ENCODE measurements around the gene KLF11.
"Not testable (repeated sequence)": the region's sequence is repeated elsewhere in the genome, so short reads cannot be mapped to it uniquely, and the experiment has no call there.

The KLF11 gene

DNA sequence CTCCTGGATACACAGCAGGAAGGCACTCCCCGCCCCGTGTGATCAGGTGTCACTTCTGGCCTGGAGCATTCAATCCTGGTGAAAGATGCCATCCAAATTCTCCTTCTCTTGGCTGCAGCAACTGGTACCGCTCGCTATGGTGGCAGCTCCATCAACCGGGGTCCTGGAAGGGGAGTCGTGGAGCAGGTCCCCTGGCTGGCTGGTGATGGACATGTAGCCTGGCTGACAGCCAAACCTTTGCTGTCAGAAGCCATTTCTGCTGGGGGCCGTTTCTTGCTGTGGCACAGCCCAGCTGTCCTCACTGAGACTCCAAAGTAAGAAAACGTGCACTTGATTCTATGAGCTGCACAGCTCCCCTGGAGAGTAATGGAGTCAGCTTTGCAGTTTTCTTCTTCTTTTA is 44.0 kb downstream of the KLF11 start:
- DNase-seq, result no peak

DNA sequence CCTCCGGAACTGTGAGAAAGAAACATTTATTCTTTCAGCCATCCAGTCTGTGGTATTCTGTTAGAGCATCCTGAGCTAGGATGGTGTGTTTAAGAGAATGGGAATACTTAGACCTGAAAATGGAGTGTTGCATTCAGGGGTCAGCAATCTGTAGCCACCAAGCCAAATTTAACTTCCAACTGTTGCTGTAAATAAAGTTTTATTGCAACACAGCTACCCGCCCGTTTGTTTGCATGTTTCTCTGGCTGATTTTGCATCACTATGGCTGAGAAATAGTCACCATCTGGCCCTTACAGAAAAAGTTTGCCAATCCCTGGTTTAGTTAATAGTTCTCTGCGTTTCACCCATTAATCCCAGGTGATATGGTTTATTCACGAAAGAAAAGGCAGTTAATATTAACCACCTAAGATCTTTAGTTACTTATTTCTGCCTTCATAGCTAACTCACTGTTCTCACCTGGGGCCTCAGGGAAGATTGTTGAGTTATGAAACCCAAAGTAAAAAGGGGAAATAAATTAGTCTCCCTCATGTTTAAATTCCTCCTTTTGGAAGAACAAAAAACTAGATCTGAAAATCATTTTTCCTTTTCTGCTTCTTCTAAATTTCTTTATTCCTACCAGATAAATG is 46.3 kb downstream of the KLF11 start:
- no peak for DNase-seq

DNA sequence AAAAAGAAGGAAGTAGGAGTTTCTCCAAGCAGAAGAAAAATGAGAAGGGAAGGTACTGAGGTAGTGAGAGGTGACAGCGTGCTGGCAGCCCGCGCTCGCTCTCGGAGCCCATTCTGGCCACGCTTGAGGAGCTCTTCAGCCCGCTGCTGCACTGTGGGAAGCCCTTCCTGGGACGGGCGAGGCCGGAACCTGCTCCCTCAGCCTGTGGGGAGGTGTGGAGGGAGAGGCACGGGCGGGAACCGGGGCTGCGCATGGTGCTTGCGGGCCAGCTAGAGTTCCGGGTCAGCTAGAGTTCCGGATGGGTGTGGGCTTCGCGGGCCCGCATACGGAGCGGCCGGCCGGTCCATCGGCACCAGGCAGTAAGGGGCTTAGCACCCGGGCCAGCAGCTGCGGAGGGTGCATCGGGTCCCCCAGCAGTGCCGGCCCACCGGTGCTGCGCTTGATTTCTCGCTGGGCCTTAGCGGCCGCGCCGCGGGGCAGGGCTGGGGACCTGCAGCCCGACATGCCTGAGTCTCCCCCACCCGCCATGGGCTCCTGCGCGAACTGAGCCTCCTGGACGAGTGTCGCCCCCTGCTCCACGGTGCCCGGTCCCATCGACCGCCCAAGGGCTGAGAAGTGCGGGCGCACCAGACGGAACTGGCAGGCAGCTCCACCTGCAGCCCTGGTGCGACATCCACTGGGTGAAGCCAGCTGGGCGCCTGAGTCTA is 48.0 kb downstream of the KLF11 start:
- no peak for DNase-seq

DNA sequence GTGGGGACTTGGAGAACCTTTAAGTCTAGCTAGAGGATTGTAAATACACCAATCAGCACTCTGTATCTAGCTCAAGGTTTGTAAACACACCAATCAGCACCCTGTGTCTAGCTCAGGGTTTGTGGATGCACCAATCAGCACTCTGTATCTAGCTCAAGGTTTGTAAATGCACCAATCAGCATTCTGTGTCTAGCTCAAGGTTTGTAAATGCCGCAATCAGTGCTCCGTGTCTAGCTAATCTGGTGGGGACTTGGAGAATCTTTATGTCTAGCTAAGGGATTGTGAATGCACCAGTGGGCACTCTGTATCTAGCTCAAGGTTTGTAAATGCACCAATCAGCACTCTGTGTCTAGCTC is 48.5 kb downstream of the KLF11 start:
- DNase-seq, result not testable (repeated sequence)

DNA sequence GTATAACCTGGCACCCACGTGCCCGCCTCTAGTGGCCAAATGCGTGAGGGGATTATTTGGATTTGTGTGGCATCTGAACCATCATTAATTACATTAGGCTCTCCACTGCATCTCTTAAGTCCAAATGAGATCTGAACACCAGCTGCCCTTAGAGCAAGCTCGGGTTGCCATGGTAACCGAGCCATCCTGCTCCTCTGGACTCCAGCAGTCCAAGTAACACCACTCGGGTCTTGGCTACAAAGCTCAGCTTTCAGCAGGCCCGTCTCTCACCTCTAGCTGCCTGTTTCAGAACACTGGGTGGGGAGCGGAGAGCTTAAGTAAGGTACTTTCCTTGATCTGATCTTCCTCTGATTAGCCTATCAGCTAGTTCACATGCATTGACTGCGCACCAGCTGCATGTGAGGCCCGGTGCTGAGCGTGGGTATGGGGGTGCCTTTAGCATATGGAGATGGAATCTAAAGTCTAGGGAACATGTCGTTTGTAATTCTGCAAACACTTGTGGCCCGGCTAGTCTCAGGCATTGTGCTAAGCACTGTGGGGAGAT is 51.0 kb downstream of the KLF11 start:
- no peak for DNase-seq

DNA sequence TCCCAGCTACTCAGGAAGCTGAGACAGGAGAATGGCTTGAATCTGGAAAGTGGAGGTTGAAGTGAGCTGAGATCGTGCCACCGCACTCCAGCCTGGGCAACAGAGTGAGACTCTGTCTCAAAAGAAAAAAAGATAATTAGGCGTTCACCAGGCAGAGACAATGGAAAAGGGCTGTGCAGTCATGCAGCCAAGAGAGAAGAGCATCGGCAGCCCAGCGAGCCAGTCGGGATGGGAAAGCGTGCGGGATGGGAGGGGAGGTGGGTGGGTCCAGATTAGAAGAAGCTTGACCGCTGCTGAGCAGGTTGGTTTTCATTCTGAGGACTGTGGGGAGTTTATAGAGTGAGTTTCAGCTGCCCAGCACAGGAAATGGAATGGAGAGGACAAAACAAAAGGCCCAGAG is 51.8 kb downstream of the KLF11 start:
- DNase-seq, result no peak

DNA sequence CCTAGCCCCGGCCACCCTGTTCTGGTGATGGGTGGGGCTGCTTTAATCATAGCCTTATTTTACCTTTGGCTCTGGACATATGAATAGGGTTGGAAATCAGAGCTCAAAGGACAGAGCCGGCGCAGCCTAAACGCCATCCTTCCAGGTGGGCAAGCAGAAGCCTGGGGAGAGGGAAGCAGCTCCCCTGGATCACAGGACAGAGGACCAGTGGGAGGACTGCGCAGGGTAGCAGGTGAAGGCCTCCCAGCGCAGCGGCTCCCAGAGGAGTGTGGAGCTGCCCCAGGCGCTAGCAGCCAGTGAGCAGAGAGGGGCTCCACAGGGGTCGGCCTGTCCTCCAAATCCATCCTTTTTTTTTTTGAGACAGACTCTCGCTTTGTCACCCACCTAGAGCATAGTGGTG is 53.3 kb downstream of the KLF11 start:
- no peak for DNase-seq

DNA sequence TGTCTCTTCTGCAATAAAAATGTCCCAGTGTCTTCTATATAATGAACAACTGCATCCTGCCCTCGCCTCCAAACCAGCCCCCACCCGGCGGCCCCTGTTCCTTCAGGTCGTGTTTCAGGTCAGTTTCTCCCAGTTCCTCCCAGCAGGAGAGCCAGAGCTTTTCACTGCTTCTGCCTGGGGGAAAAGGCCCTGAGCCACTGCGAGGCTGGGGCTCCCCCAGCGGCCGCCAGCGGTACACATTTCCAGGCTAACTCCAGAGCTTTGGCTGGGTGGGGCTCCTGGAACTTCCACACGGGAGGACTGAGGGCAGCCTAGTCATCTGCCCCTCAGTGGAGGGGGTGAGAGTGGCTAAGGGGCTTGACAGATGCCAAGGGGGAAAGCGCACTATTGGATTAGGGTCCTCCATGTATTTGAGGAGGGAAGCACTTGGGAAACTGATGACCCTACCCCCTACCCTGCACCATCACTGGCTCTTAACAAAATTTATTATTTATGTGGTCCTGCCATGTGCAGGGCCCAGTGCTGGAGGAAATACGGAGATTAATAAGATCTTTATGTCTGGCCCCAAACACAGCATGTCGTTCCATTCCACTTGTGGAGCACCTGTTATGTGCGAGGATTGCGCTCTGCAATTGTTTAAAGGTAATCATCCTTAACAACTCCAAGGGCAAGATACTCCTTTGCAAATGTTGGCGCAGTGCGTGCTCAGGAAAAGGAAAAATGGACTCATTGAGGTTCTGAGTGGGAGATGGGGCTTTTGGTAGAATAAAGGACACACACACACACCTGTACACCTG is 54.2 kb downstream of the KLF11 start:
- DNase-seq, result no peak

DNA sequence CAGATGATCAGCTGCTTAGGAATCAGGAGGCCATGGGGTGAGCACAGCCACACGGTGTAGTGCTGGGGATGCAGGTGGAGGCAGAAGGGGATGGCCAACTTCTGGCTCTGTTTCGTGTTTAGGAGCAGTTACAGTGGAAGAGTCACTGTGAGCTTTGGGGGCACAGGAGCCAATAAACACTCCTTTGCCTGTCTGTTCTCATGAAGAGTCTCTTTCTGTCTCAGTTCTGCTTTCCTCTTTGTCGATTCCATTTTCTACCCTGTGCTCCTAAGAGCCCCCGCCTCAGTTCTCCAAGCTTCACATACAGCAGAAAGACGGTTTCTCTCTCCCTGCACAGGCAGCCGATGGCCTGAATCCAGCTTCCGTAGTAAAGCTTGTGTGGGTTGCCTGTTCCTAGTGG is 58.1 kb downstream of the KLF11 start:
- DNase-seq, result no peak

DNA sequence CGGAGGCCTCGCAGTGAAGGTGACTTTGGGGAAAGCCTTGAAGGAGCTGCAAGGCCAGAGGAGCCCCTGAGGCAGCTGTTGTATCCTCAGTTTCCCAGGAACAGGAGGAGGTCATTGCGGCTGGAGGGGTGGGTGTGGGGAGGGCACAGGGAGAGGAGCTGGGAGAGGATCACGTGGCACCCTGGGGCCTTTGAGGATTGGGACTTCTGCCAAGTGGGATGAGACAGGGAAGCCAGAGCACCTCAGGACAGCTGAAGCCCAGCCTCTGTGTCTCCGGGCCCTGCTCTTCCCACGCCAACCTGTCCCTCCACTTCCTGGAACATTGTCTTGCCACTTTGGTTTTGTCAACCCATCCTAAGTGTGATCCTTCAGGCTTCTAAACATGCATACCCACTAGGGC is 59.8 kb downstream of the KLF11 start:
- no peak for DNase-seq

Data from central memory CD4-positive, alpha-beta T cell (primary cell).